Measurements from ENCODE around the gene UVRAG.
"Not testable (repeated sequence)": the region's sequence is repeated elsewhere in the genome, so short reads cannot be mapped to it uniquely, and the experiment has no call there.

UVRAG gene

GRCh38 chr11:75851203-75851602 is 36.2 kb downstream of the UVRAG start:
- no peak for TF ChIP-seq PAX5 (IDR thresholded peaks at IDR 0.05; ENCODE audit: insufficient read depth, low read length, severe bottlenecking)
- TF ChIP-seq POLR2A (IDR thresholded peaks at IDR 0.05; ENCODE audit: low read depth, low read length), result no peak
- no peak for TF ChIP-seq TAF1 (IDR thresholded peaks at IDR 0.05; ENCODE audit: low read depth, low read length)
- TF ChIP-seq SPI1 (IDR thresholded peaks at IDR 0.05; ENCODE audit: low read depth, low read length), result no peak
- no peak for TF ChIP-seq POU2F2 (IDR thresholded peaks at IDR 0.05; ENCODE audit: low read depth, low read length)
- TF ChIP-seq POLR2AphosphoS5 (IDR thresholded peaks at IDR 0.05; ENCODE audit: low read depth, low read length), result no peak
- DNase-seq (ENCODE audit: insufficient read length, low spot score), result no peak
- FAIRE-seq, result no peak

GRCh38 chr11:75852406-75853017 is 37.5 kb downstream of the UVRAG start:
- FAIRE-seq, result no peak
- no peak for TF ChIP-seq SPI1 (IDR thresholded peaks at IDR 0.05; ENCODE audit: low read depth, low read length)
- no peak for TF ChIP-seq POU2F2 (IDR thresholded peaks at IDR 0.05; ENCODE audit: low read depth, low read length)
- no peak for TF ChIP-seq POLR2A (IDR thresholded peaks at IDR 0.05; ENCODE audit: low read depth, low read length)
- TF ChIP-seq TAF1 (IDR thresholded peaks at IDR 0.05; ENCODE audit: low read depth, low read length), result no peak
- no peak for TF ChIP-seq PAX5 (IDR thresholded peaks at IDR 0.05; ENCODE audit: insufficient read depth, low read length, severe bottlenecking)
- TF ChIP-seq POLR2AphosphoS5 (IDR thresholded peaks at IDR 0.05; ENCODE audit: low read depth, low read length), result no peak

GRCh38 chr11:75853563-75853962 is 38.6 kb downstream of the UVRAG start:
- not testable (repeated sequence) for FAIRE-seq; DNase-seq (ENCODE audit: insufficient read length, low spot score)

More at GRCh38 chr11:75852406-75853017, 37.5 kb downstream of the UVRAG start:
- DNase-seq (ENCODE audit: insufficient read length, low spot score), result no peak

GRCh38 chr11:75853971-75854370 is 39.0 kb downstream of the UVRAG start:
- FAIRE-seq, result no peak
- TF ChIP-seq SPI1 (IDR thresholded peaks at IDR 0.05; ENCODE audit: low read depth, low read length) (no peak), POLR2A (IDR thresholded peaks at IDR 0.05; ENCODE audit: low read depth, low read length) (no peak), PAX5 (IDR thresholded peaks at IDR 0.05; ENCODE audit: insufficient read depth, low read length, severe bottlenecking) (no peak), TAF1 (IDR thresholded peaks at IDR 0.05; ENCODE audit: low read depth, low read length) (no peak), POU2F2 (IDR thresholded peaks at IDR 0.05; ENCODE audit: low read depth, low read length) (no peak), POLR2AphosphoS5 (IDR thresholded peaks at IDR 0.05; ENCODE audit: low read depth, low read length) (no peak)
- DNase-seq (ENCODE audit: insufficient read length, low spot score), result no peak

GRCh38 chr11:75855206-75855605 is 40.2 kb downstream of the UVRAG start:
- no peak for DNase-seq (ENCODE audit: insufficient read length, low spot score)
- FAIRE-seq, result no peak
- no peak for TF ChIP-seq POU2F2 (IDR thresholded peaks at IDR 0.05; ENCODE audit: low read depth, low read length)
- TF ChIP-seq POLR2A (IDR thresholded peaks at IDR 0.05; ENCODE audit: low read depth, low read length), result no peak
- no peak for TF ChIP-seq SPI1 (IDR thresholded peaks at IDR 0.05; ENCODE audit: low read depth, low read length)
- TF ChIP-seq TAF1 (IDR thresholded peaks at IDR 0.05; ENCODE audit: low read depth, low read length), result no peak

GRCh38 chr11:75856912-75857311 is 41.9 kb downstream of the UVRAG start:
- DNase-seq (ENCODE audit: insufficient read length, low spot score) (no peak), FAIRE-seq (no peak)
- TF ChIP-seq POLR2A (IDR thresholded peaks at IDR 0.05; ENCODE audit: low read depth, low read length) (no peak), PAX5 (IDR thresholded peaks at IDR 0.05; ENCODE audit: insufficient read depth, low read length, severe bottlenecking) (no peak), POLR2AphosphoS5 (IDR thresholded peaks at IDR 0.05; ENCODE audit: low read depth, low read length) (no peak), TAF1 (IDR thresholded peaks at IDR 0.05; ENCODE audit: low read depth, low read length) (no peak), SPI1 (IDR thresholded peaks at IDR 0.05; ENCODE audit: low read depth, low read length) (no peak), POU2F2 (IDR thresholded peaks at IDR 0.05; ENCODE audit: low read depth, low read length) (no peak)

GRCh38 chr11:75858042-75858441 is 43.0 kb downstream of the UVRAG start:
- TF ChIP-seq PAX5 (IDR thresholded peaks at IDR 0.05; ENCODE audit: insufficient read depth, low read length, severe bottlenecking) (no peak), POU2F2 (IDR thresholded peaks at IDR 0.05; ENCODE audit: low read depth, low read length) (no peak), TAF1 (IDR thresholded peaks at IDR 0.05; ENCODE audit: low read depth, low read length) (no peak), POLR2A (IDR thresholded peaks at IDR 0.05; ENCODE audit: low read depth, low read length) (no peak), POLR2AphosphoS5 (IDR thresholded peaks at IDR 0.05; ENCODE audit: low read depth, low read length) (no peak), SPI1 (IDR thresholded peaks at IDR 0.05; ENCODE audit: low read depth, low read length) (no peak)
- FAIRE-seq (no peak), DNase-seq (ENCODE audit: insufficient read length, low spot score) (no peak)

- TF ChIP-seq PAX5 (IDR thresholded peaks at IDR 0.05; ENCODE audit: insufficient read depth, low read length, severe bottlenecking) (no peak), POLR2A (IDR thresholded peaks at IDR 0.05; ENCODE audit: low read depth, low read length) (no peak), SPI1 (IDR thresholded peaks at IDR 0.05; ENCODE audit: low read depth, low read length) (no peak), POU2F2 (IDR thresholded peaks at IDR 0.05; ENCODE audit: low read depth, low read length) (no peak), POLR2AphosphoS5 (IDR thresholded peaks at IDR 0.05; ENCODE audit: low read depth, low read length) (no peak), TAF1 (IDR thresholded peaks at IDR 0.05; ENCODE audit: low read depth, low read length) (no peak)
- no peak for FAIRE-seq
- no peak for DNase-seq (ENCODE audit: insufficient read length, low spot score)
Measured at GRCh38 chr11:75858613-75859012, 43.6 kb downstream of the UVRAG start.

GRCh38 chr11:75859614-75860013 is 44.6 kb downstream of the UVRAG start:
- no peak for FAIRE-seq
- no peak for DNase-seq (ENCODE audit: insufficient read length, low spot score)
- TF ChIP-seq POLR2A (IDR thresholded peaks at IDR 0.05; ENCODE audit: low read depth, low read length), result no peak
- no peak for TF ChIP-seq POU2F2 (IDR thresholded peaks at IDR 0.05; ENCODE audit: low read depth, low read length)
- TF ChIP-seq PAX5 (IDR thresholded peaks at IDR 0.05; ENCODE audit: insufficient read depth, low read length, severe bottlenecking), result no peak
- no peak for TF ChIP-seq TAF1 (IDR thresholded peaks at IDR 0.05; ENCODE audit: low read depth, low read length)
- no peak for TF ChIP-seq POLR2AphosphoS5 (IDR thresholded peaks at IDR 0.05; ENCODE audit: low read depth, low read length)
- no peak for TF ChIP-seq SPI1 (IDR thresholded peaks at IDR 0.05; ENCODE audit: low read depth, low read length)

- peak; percentile 85 for FAIRE-seq
Measured at GRCh38 chr11:75862437-75862836, 47.4 kb downstream of the UVRAG start.

More at GRCh38 chr11:75862437-75862836, 47.4 kb downstream of the UVRAG start:
- no peak for DNase-seq (ENCODE audit: insufficient read length, low spot score)
- no peak for TF ChIP-seq POLR2A (IDR thresholded peaks at IDR 0.05; ENCODE audit: low read depth, low read length)

All from GM12891 (cell line).